HG02884 (cell line): Measurements from ENCODE around the gene CBLL1.

ENCODE experiments used
- ATAC-seq: cut with Tn5 transposase; IDR thresholded peaks from one replicate; pipeline ENCODE4 v1.9.1; 2021; ENCODE audit warnings: mild to moderate bottlenecking, moderate library complexity; ENCODE audit not compliant: unreplicated experiment

The CBLL1 gene

GRCh38 chr7:107742678-107743566 is 1.0 kb upstream of the CBLL1 start:
- ATAC-seq: peak; percentile 33

- ATAC-seq: peak; percentile 32
These were observed 406 bp downstream of the CBLL1 start for GRCh38 chr7:107744345-107744750.

GRCh38 chr7:107746006-107746405 is 2.1 kb downstream of the CBLL1 start:
- ATAC-seq: no peak

- no peak for ATAC-seq
These were observed 7.2 kb downstream of the CBLL1 start for GRCh38 chr7:107751113-107751512.

GRCh38 chr7:107754642-107755041 is 10.7 kb downstream of the CBLL1 start:
- no peak for ATAC-seq

GRCh38 chr7:107758667-107759066 is 14.7 kb downstream of the CBLL1 start:
- ATAC-seq: no peak

- ATAC-seq: no peak
These were observed 23.4 kb downstream of the CBLL1 start for GRCh38 chr7:107767391-107767790.

- ATAC-seq: no peak
These were observed 24.3 kb downstream of the CBLL1 start for GRCh38 chr7:107768263-107768662.

GRCh38 chr7:107773027-107773426 is 29.1 kb downstream of the CBLL1 start:
- no peak for ATAC-seq

- no peak for ATAC-seq
These were observed 33.8 kb downstream of the CBLL1 start for GRCh38 chr7:107777702-107778101.

GRCh38 chr7:107778283-107778682 is 34.3 kb downstream of the CBLL1 start:
- no peak for ATAC-seq

GRCh38 chr7:107779647-107780099 is 35.7 kb downstream of the CBLL1 start:
- ATAC-seq: no peak

GRCh38 chr7:107782374-107782773 is 38.4 kb downstream of the CBLL1 start:
- ATAC-seq: no peak

- no peak for ATAC-seq
These were observed 39.7 kb downstream of the CBLL1 start for GRCh38 chr7:107783648-107784047.

- no peak for ATAC-seq
These were observed 41.2 kb downstream of the CBLL1 start for GRCh38 chr7:107785170-107785569.

- no peak for ATAC-seq
These were observed 42.0 kb downstream of the CBLL1 start for GRCh38 chr7:107785926-107786325.

GRCh38 chr7:107788216-107788615 is 44.3 kb downstream of the CBLL1 start:
- no peak for ATAC-seq

GRCh38 chr7:107788662-107789061 is 44.7 kb downstream of the CBLL1 start:
- ATAC-seq: no peak

- ATAC-seq: no peak
These were observed 45.7 kb downstream of the CBLL1 start for GRCh38 chr7:107789647-107790046.

GRCh38 chr7:107792364-107792763 is 48.4 kb downstream of the CBLL1 start:
- ATAC-seq: no peak

- no peak for ATAC-seq
These were observed 55.8 kb downstream of the CBLL1 start for GRCh38 chr7:107799647-107800264.

- no peak for ATAC-seq
These were observed 59.2 kb downstream of the CBLL1 start, which contains the start of gene SLC26A3 for GRCh38 chr7:107803009-107803610. SLC26A3 (minus strand) TSS chr7:107803223; CDS start chr7:107794509, 8,714 bp downstream.
